ENCODE results near the gene CCDC40. TPM values are rescaled to one million over a fixed set of nuclear protein-coding genes. Genes with fewer than 3 reads are reported as not detected.

Gene CCDC40
- total and polyA plus RNA-seq, 11 donors = 2.4 to 9.0 (median 5.9) TPM

- ATAC-seq = no peak
- TF ChIP-seq POLR2A (IDR thresholded peaks at IDR 0.05) = no peak
- TF ChIP-seq CTCF (IDR thresholded peaks at IDR 0.05) = no peak
- WGBS, 4 donors = 83 to 92% (median 85%) methylated on average over 12 to 13 of the region's 13 CpGs
Observed at GRCh38 chr17:80083136-80083661, 46.8 kb downstream of the CCDC40 start.

GRCh38 chr17:80084773-80085172 lies 48.3 kb downstream of the CCDC40 start:
- no peaks in the 10 kb centered on the region for H3K27me3 ChIP-seq
- TF ChIP-seq CTCF (IDR thresholded peaks at IDR 0.05) (no peak), POLR2A (IDR thresholded peaks at IDR 0.05) (no peak)
- H3K4me1 ChIP-seq = peaks cover 0 to 8% (median 4%) of the 10 kb centered on the region in 12 donors
- ATAC-seq (no peak), DNase-seq (no peak)
- no peak overlapping the region for H3K27ac ChIP-seq
- no peaks in the 10 kb centered on the region for H3K36me3 ChIP-seq
- WGBS, 4 donors = 85 to 91% (median 88%) methylated on average over 13 to 15 of the region's 15 CpGs
- no peak overlapping the region for H3K4me3 ChIP-seq
- H3K9me3 ChIP-seq = no peaks in the 10 kb centered on the region
- intact Hi-C loops (cut with DNase I) = loop anchor here in 7 of 10 donors (5.0 to 10.0 kb wide), 3 partner anchors 50 to 80 kb away; partner anchors contain the start of genes CCDC40 (in 1 of the 7) and TBC1D16 (in 1 of the 7)

More at GRCh38 chr17:80083136-80083661, 46.8 kb downstream of the CCDC40 start:
- DNase-seq = no peak
- no peaks in the 10 kb centered on the region for H3K36me3 ChIP-seq
- H3K4me3 ChIP-seq = no peak overlapping the region
- H3K4me1 ChIP-seq = peaks cover 0 to 8% (median 4%) of the 10 kb centered on the region in 12 donors
- H3K27me3 ChIP-seq = no peaks in the 10 kb centered on the region
- no peaks in the 10 kb centered on the region for H3K9me3 ChIP-seq
- intact Hi-C loops (cut with DNase I) = loop anchor here in 5 of 10 donors (5.0 to 10.0 kb wide), 3 partner anchors 48 to 78 kb away; partner anchors contain the start of genes CCDC40 (in 1 of the 5) and TBC1D16 (in 1 of the 5)
- H3K27ac ChIP-seq = no peak overlapping the region

GRCh38 chr17:80086081-80086480 lies 49.6 kb downstream of the CCDC40 start:
- H3K4me3 ChIP-seq = no peak overlapping the region
- no peaks in the 10 kb centered on the region for H3K27me3 ChIP-seq
- TF ChIP-seq POLR2A (IDR thresholded peaks at IDR 0.05) = no peak
- TF ChIP-seq CTCF (IDR thresholded peaks at IDR 0.05) = no peak
- no peak for DNase-seq
- no peaks in the 10 kb centered on the region for H3K9me3 ChIP-seq
- intact Hi-C loops (cut with DNase I) = loop anchor here in 5 of 10 donors (5.0 to 10.0 kb wide), 3 partner anchors 51 to 81 kb away; partner anchors contain the start of genes CCDC40 (in 1 of the 5) and TBC1D16 (in 1 of the 5)
- no peak for ATAC-seq
- H3K27ac ChIP-seq = no peak overlapping the region
- 87 to 92% (median 90%) methylated on average over 17 of the region's 17 CpGs for WGBS, 4 donors
- H3K36me3 ChIP-seq = no peaks in the 10 kb centered on the region
- H3K4me1 ChIP-seq = peaks cover 0 to 8% (median 4%) of the 10 kb centered on the region in 12 donors

- DNase-seq = no peak
- ATAC-seq = no peak
- intact Hi-C loops (cut with DNase I) = loop anchor here in 5 of 10 donors (5.0 to 10.0 kb wide), 3 partner anchors 52 to 82 kb away; partner anchors contain the start of genes CCDC40 (in 1 of the 5) and TBC1D16 (in 1 of the 5)
- TF ChIP-seq CTCF (IDR thresholded peaks at IDR 0.05) (no peak), POLR2A (IDR thresholded peaks at IDR 0.05) (no peak)
- no peak overlapping the region for H3K4me3 ChIP-seq
- H3K27ac ChIP-seq = no peak overlapping the region
- no peaks in the 10 kb centered on the region for H3K36me3 ChIP-seq
- 88 to 92% (median 91%) methylated on average over 9 to 11 of the region's 11 CpGs for WGBS, 4 donors
- peaks cover 0 to 8% (median 4%) of the 10 kb centered on the region in 12 donors for H3K4me1 ChIP-seq
- no peaks in the 10 kb centered on the region for H3K27me3 ChIP-seq
- H3K9me3 ChIP-seq = no peaks in the 10 kb centered on the region
Observed at GRCh38 chr17:80086616-80087015, 50.2 kb downstream of the CCDC40 start.

All from heart left ventricle (tissue), 16 donors.